Activated CD8-positive, alpha-beta memory T cell treated with anti-CD3 and anti-CD28 coated beads for 24 hours (primary cell): ENCODE data around the gene MAPK7.
A peak's percentile ranks its signal among the peaks of the same experiment; 100 is the strongest.
"Not testable (repeated sequence)": the region's sequence is repeated elsewhere in the genome, so short reads cannot be mapped to it uniquely, and the experiment has no call there.

Experiments
- DNase-seq: peaks from one replicate; pipeline ENCODE4 v3.0.0-alpha.2; 2020

Gene MAPK7

GRCh38 chr17:19343671-19344151 is 34.6 kb upstream of the MAPK7 start:
- DNase-seq: no peak

DNA sequence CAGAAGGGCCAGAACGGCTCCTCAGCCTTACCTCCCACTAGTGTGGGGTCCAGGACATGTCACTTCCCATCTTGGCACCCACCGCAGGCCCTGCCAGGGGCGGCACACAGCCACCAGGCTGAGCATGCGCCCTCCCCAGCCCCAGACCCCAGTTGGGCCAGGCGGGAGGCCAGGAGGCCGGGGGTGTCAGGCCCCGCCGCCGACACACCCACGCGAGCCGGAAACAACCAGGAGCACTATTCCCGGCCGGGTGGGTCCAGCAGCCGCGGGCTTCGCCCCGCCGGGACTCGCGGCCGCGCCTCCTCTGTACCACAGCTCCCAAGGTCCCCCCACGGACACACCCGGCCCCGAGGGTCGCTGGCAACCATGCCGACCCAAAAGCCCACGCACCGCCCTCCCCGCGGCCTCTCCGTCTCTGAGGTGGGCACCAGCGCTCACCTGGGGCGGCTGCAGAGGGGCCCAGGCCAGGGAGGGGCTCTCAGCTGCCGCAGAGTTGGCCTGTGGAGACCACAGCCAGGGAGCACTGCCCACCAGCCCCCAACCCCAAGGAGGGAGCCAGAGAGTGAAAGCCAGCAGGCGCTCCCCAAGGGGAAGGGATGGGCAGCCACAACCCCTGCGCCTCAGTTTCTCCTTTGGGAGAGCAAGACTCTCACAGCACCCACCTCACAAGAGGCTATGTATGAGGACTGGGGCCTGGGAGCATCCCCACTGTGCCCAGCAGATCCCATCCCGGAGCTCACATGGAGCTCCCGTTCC is 33.8 kb upstream of the MAPK7 start:
- no peak for DNase-seq

DNA sequence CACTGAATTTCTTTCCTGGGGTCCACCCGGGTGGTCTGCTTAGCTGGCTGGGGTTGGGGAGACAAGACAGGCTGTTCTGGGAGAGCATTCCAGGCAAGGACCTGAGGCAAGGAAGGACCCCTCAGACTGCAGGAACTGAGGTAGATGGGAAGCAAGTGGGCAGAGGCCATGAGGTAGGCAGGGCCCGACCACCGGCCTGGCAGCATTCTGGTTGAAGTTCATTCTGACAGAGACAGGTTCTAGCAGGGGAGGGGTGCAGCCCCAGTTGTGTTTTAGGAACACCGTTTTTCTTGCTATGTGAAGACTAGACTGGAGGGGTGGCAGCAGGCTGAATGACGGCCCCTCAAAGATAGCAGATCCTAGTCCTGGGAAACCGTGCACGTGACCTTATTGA is 33.2 kb upstream of the MAPK7 start:
- no peak for DNase-seq

DNA sequence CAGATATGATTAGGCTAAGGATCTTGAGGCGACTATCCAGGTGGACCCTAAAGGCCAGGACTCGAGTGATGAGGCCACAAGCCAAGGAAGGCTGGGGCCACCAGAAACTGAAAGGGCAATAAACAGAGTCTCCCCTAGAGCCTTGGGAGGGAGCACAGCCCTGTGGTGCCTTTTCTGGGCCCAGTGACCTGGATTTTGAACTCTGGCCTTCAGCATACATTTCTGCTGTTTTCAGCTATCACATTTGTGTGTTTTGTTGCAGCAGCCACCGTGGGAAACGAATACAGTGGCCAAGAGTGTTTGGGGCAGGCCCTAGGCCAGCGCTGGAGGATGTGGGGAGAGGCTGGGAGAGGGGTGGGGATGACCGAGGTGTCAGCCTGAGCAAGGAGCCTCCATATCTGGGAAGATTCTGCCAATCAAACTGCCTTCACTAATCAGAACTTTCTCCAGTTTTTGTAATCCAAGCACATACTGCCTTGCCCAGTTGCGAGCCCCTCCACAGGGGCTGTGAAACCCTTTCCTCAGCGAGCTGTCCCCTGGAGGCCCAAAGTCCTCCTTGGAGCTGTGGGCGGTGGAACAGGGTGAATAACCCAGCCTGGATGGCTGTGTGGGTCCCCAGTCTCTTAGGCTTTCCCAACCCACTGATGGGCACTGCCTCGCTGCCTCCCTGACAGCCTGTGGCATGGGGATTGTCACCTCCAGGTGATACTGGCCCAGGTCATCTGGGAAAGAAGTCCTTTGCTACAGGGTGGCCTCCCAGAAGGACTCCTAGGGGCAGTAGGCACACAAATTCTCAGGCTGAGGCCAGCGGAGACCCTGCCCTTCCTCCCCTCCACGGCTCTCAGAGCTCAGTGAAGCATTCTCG is 32.6 kb upstream of the MAPK7 start:
- DNase-seq: no peak

- no peak for DNase-seq
These were observed 31.7 kb upstream of the MAPK7 start for GRCh38 chr17:19346351-19347255.

DNA sequence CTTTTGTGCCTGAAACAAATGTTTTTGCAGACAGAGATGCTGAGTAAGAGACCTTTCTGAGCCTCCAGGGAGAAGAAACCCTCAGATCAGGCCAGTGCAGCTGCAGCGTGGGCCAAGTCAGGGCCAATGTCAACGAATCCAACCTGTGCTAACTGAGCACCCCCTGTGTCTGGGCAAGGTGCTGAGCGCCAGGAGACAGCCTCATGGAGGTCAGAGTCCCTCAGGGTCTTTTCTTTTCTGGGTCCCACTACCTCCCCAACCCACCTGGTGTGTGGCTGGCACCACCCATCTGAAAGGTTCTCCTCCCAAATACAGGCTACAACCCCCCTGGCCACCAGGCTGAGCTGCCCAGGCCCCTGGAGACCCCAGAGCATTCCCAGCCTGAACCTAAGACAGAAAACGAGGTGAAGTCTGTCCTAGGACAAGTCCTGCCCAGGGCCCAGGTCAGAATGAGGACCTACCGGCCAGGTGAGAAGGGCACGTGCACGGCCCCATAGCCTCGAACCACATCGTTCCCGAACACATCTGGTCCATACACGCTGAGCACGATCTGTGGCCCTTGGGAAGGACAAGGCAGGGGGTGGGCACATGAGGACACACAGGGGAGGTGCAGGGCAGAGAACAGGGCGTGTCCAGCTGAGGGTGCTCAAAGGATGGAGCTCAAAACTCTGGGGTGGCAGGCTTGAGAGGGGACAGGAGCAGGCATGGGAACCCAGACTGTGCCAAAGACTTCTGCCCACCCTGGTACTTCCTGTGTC is 30.8 kb upstream of the MAPK7 start:
- DNase-seq: no peak

- no peak for DNase-seq
These were observed 30.1 kb upstream of the MAPK7 start for GRCh38 chr17:19348081-19348650.

- no peak for DNase-seq
These were observed 29.5 kb upstream of the MAPK7 start for GRCh38 chr17:19348806-19349205.

DNA sequence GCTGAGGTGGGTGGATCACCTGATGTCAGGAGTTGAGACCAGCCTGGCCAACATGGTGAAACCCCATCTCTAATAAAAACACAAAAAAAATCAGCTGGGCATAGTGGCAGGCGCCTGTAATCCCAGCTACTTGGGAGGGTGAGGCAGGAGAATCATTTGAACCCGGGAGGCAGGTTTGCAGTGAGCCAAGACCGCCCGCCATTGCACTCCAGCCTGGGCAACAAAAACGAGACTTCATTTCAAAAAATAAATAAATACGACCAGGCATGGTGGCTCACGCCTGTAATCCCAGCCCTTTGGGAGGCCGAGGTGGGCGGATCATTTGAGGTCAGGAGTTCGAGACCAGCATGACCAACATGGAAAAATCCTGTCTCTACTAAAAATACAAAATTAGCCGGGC is 24.9 kb upstream of the MAPK7 start:
- DNase-seq: not testable (repeated sequence)

DNA sequence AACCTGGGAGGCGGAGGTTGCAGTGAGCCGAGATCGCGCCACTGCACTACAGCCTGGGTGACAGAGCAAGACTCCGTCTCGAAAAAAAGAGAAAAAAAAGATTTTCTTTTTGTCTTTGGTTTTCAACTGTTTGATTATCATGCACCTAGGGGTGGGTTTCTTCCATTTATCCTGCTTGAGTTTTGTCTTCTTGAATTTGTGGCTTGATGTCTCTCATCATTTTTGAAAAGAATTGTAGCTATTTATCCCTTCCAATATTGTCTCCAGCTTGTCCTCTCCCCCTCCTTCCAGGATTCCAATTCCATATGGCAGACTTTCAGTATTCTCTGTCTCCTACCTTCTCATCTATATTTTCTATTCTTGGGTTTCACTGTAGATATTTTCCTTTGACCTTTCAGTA is 23.6 kb upstream of the MAPK7 start:
- no peak for DNase-seq

- no peak for DNase-seq
These were observed 20.9 kb upstream of the MAPK7 start for GRCh38 chr17:19357351-19357750.

GRCh38 chr17:19357761-19358160 is 20.5 kb upstream of the MAPK7 start:
- no peak for DNase-seq

DNA sequence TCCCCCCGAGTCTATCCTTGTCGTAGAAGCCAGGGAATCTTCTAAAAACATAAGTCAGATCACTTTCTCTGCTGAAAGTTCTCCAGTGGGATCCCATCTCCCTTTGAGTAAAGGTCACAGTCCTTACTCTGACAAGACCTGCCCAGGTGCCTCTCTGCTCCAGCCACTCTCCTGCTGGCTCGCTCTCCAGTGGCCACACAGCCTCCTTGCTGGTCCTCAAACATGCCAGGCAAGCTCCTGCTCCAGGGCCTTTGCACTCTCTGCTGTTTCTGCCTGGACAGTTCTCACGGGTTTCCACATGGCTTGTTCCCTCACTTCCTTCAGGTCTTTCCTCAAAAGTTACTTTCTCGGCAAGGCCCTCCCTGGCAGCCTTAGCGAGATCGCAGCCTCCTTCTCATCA is 19.1 kb upstream of the MAPK7 start:
- no peak for DNase-seq

DNA sequence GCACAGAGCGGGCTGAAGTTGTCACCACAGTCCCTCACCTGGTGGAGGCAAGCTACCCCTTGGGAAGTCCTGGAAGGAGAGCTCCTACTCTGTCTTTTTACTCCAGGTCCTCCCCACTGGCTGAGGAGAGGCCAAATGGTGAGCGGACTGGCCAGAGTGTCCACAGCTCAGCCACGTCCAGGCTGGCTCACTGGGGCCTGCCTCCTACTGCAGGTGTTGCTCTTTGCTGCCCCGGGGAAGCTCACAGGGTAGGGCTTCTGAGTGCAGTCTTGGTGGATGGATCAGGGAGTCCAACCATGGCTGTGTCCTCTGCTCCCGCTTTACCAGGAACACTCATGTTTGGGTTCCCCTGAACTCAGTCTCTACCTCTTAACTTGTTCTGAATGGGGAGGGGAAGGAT is 18.4 kb upstream of the MAPK7 start:
- no peak for DNase-seq

DNA sequence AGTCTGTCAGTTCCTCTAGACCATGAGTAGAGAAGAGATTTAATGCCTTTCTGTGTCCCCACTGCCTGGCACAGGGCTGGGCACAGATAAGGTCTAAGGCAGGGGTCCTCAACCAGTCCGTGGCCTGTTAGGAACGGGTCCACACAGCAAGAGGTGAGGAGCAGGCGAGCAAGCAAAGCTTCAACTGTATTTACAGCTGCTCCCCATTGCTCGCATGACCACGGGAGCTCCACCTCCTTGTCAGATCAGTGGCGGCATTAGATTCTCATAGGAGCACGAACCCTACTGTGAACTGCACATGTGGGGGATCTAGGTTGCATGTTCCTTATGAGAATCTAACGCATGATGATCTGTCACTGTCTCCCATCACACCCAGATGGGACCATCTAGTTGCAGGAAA is 17.5 kb upstream of the MAPK7 start:
- DNase-seq: no peak

GRCh38 chr17:19361326-19361725 is 17.0 kb upstream of the MAPK7 start:
- no peak for DNase-seq

DNA sequence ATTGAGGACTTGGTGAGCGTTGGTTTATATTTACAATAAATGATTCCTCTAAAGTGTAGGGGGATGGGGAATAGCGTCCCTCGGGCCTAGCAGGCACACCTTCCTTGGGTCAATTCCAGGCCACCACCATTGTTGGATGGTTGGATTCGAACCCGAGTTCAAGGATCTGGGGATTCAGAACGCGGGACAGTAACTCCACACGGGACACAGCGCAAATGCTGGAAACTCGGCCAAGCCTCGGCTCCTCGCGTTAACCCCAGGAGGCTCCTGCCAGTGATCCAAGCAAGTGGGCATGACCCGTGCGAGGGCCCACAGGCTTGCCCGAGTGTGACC is 16.4 kb upstream of the MAPK7 start:
- no peak for DNase-seq

DNA sequence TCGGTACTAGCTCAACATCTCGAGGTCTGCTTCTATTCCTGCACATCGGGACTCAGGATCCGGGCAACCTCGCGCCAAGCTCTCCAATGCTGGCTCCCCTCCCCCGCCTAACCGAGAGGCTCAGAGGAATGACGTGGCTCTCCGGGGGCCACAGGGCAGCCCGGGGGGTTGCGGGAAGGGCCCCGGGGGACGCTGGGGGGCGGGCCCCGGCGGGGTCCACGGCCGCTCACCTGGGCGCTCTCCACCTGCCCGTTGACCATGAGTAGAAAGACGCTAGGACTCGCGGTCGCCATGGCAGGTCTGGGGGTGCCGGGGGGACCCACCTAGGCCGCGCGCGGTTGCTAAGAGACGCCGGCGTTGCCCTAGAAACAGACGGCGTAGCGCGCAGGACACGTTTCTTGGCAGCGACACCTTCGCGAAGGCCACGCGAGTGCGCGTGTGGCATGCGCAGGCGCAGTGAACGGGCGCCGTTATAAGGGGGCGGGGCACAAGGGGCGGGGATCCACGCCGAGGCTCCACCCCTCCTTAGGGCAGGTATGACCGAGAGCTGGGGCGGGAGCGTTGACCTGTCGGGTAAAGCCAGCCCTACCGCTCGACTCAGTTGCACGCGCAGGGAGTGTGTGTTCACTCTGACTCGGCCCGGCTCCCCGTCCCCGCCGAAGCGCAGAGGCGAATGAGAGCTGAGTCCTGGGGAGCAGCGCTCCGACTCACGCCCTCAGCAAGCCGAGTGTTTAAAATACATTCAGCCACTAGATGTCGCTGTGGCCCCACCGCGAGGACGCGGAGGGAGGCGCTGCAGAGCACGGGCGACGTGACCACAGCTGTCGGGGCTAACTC is 15.8 kb upstream of the MAPK7 start, which contains the start of gene B9D1:
TSS of gene B9D1 (minus strand) at position 447 of the 837 bp plus-strand sequence. CDS start at position 293, 154 bp downstream.
- peak; percentile 99 for DNase-seq

DNA sequence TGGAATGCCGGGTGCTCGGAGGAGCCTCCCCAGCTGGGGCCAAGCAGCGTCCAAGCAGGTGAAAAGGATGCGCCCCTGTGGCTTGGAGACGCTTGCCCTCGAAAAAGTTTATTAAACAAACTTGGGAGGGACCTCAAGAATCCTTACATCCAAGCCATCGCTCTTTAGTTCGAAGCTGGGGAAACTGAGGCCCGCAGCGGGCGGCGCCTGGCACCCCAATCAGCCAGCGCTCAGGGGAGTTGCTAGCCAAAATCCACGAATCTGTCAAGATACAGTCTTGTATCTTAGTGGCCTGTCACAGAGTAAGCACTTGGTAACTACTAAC is 15.2 kb upstream of the MAPK7 start:
- no peak for DNase-seq

DNA sequence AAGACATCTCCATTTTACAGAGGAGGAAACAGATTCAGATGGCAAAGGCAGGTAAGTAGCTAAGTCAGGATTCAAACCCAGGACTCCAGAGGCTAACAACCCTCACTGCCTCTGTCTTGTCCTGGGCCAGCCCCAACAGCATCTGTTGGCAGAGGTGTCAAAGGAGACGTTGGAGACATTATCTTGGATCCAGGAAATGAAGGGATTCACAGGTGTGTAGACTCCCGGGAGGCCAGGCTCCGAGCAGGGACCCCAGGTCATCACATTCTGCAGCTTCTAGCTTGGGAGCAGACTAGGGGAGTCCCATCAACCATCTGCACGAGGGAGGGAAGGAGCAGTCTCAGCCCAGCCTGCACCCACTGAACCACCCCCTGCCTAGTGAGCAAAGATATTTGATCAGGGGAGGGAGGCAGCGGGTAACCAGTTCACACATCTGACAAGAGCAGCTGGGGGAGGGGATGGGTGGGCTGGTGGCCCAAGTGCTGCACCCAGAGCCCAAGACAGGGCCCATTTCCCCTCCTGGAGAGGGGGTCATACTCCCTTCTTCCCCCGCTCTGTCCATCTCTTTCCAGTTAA is 14.8 kb upstream of the MAPK7 start:
- DNase-seq: no peak
